Endothelial cell (in vitro differentiated cells): ENCODE data around the gene TET1. TPM values are rescaled to one million over a fixed set of nuclear protein-coding genes. Genes with fewer than 3 reads are reported as not detected.
"Not testable (repeated sequence)": the region's sequence is repeated elsewhere in the genome, so short reads cannot be mapped to it uniquely, and the experiment has no call there.

Experiments
- DNase-seq: peaks from one replicate; pipeline ENCODE4 v3.0.0; 2021; ENCODE audit warnings: low spot score
- H3K27ac Mint-ChIP-seq: one replicate; pipeline ENCODE4 v1.8.0; 2021; ENCODE audit warnings: mixed read lengths, inconsistent platforms; ENCODE audit not compliant: unreplicated experiment
- H3K27me3 Mint-ChIP-seq: one replicate; pipeline ENCODE4 v1.8.0; 2021; ENCODE audit warnings: mild to moderate bottlenecking, moderate library complexity, mixed read lengths, inconsistent platforms; ENCODE audit not compliant: unreplicated experiment
- H3K36me3 Mint-ChIP-seq: one replicate; pipeline ENCODE4 v1.8.0; 2021; ENCODE audit warnings: mild to moderate bottlenecking, low read depth, mixed read lengths, inconsistent platforms; ENCODE audit not compliant: unreplicated experiment
- H3K4me1 Mint-ChIP-seq: one replicate; pipeline ENCODE4 v1.8.0; 2021; ENCODE audit warnings: mild to moderate bottlenecking, mixed read lengths, inconsistent platforms; ENCODE audit not compliant: unreplicated experiment
- H3K4me3 Mint-ChIP-seq: one replicate; pipeline ENCODE4 v1.8.0; 2021; ENCODE audit warnings: mild to moderate bottlenecking, mixed read lengths, inconsistent platforms; ENCODE audit not compliant: unreplicated experiment
- H3K9me3 Mint-ChIP-seq: one replicate; pipeline ENCODE4 v1.8.0; 2021; ENCODE audit warnings: mixed read lengths, inconsistent platforms; ENCODE audit not compliant: unreplicated experiment
- total RNA-seq: library from RNA; stranded (reverse); fragmentation: NEBNext Ultra II Directional; extraction: Animal tissue kit (Norgen Biotek cat#: 25700); gene quantifications from one replicate; pipeline ENCODE4 v1.2.1, GENCODE V29; 2021; ENCODE audit not compliant: unreplicated experiment
- TF ChIP-seq, protein P1 (sequence below): fragments of 200-600 bp; sonication (generic); IDR thresholded peaks from one replicate; pipeline ENCODE4 v1.5.0; 2021; ENCODE audit warnings: antibody characterized with exemption; ENCODE audit not compliant: unreplicated experiment

TET1 gene
- total RNA-seq, 1 donor from 2014 or later = 20.3 TPM

DNA sequence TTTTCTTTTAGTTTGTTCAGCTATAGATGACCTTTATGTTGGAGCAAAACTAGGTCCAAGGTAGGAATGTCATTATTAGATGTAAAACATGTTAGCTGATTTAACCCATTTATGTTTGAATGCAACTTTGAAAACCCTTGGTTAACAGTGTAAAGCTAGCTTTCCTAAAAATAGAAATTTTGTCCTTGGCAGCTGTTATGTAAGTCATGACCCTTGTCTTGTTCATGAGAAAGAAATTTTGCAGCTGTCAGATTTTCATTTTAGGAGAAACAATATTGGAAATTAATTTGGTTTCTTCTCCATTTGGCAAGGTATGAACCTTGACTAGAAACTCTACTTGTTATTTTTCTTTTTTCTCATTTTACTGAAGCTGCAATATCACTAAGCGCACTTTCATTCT is 137.0 kb downstream of the TET1 start:
- DNase-seq = no peak
- Mint-ChIP-seq H3K27me3 (peaks cover 1% of the 10 kb centered on the region), H3K4me1 (no peaks in the 10 kb centered on the region), H3K4me3 (no peak overlapping the region), H3K27ac (no peak overlapping the region), H3K9me3 (no peaks in the 10 kb centered on the region), H3K36me3 (no peaks in the 10 kb centered on the region)
- TF ChIP-seq, protein P1, sequence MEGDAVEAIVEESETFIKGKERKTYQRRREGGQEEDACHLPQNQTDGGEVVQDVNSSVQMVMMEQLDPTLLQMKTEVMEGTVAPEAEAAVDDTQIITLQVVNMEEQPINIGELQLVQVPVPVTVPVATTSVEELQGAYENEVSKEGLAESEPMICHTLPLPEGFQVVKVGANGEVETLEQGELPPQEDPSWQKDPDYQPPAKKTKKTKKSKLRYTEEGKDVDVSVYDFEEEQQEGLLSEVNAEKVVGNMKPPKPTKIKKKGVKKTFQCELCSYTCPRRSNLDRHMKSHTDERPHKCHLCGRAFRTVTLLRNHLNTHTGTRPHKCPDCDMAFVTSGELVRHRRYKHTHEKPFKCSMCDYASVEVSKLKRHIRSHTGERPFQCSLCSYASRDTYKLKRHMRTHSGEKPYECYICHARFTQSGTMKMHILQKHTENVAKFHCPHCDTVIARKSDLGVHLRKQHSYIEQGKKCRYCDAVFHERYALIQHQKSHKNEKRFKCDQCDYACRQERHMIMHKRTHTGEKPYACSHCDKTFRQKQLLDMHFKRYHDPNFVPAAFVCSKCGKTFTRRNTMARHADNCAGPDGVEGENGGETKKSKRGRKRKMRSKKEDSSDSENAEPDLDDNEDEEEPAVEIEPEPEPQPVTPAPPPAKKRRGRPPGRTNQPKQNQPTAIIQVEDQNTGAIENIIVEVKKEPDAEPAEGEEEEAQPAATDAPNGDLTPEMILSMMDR = no peak

DNA sequence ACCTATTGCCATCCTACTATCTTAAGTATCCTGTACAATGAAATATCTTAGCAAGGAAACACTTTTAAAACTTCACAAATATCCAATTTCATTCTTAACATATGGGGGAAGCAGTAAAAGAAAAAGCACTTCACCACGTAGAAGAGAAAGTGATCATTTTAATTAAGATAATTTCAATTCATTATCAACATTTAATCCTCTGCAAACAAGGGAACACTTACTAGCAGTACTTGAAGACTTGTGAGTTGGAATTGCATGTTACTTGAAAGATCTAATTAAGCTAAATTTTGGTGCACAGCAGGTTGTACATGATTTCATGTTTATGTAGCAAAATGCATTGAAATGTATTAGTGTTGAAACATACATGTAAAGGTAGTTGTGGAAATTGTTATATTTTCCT is 140.1 kb downstream of the TET1 start:
- no peak overlapping the region for H3K27ac Mint-ChIP-seq
- H3K4me1 Mint-ChIP-seq = no peaks in the 10 kb centered on the region

DNA sequence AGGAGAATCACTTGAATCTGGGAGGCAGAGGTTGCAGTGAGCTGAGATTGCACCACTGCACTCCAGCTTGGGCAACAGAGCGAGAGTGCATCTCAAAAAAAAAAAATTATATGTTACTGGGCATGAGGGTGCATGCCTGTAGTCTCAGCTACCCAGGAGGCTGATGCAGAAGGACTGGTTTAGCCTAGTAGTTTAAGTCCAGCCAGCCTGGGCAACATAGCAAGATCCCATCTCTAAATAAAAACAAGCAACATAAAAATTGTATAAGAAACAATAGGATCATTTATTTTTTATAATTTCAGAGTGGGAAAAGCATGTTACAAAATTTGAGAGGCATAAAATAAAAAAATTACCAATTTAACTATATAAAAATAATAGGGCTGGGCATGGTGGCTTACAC is 145.4 kb downstream of the TET1 start:
- no peaks in the 10 kb centered on the region for H3K27me3 Mint-ChIP-seq
- no peak for DNase-seq
- no peaks in the 10 kb centered on the region for H3K4me1 Mint-ChIP-seq
- H3K36me3 Mint-ChIP-seq = no peaks in the 10 kb centered on the region
- H3K27ac Mint-ChIP-seq = no peak overlapping the region
- TF ChIP-seq, protein P1 = no peak
- H3K4me3 Mint-ChIP-seq = no peak overlapping the region
- H3K9me3 Mint-ChIP-seq = no peaks in the 10 kb centered on the region

More for the DNA sequence above, 140.1 kb downstream of the TET1 start:
- H3K36me3 Mint-ChIP-seq = no peaks in the 10 kb centered on the region
- no peaks in the 10 kb centered on the region for H3K9me3 Mint-ChIP-seq
- H3K4me3 Mint-ChIP-seq = no peak overlapping the region
- no peaks in the 10 kb centered on the region for H3K27me3 Mint-ChIP-seq
- TF ChIP-seq, protein P1 = no peak
- no peak for DNase-seq

DNA sequence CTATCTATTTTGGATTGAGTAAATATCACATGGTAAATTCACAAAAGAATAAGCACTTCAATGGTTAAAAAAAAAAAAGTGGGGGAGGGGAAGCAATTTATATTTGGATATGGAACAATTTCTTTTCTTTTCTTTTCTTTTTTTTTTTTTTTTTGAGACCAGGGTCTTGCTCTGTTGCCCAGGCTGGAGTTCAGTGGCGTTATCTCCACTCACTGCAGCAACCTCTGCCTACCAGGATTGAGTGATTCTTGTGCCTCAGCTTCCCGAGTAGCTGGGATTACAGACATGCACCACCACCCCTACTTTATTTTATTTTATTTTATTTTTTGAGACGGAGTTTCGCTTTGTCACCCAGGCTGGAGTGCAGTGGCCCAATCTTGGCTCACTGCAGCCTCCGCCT is 148.8 kb downstream of the TET1 start:
- not testable (repeated sequence) for H3K9me3 Mint-ChIP-seq, H3K27ac Mint-ChIP-seq, DNase-seq, H3K4me3 Mint-ChIP-seq, H3K4me1 Mint-ChIP-seq, H3K36me3 Mint-ChIP-seq, H3K27me3 Mint-ChIP-seq

DNA sequence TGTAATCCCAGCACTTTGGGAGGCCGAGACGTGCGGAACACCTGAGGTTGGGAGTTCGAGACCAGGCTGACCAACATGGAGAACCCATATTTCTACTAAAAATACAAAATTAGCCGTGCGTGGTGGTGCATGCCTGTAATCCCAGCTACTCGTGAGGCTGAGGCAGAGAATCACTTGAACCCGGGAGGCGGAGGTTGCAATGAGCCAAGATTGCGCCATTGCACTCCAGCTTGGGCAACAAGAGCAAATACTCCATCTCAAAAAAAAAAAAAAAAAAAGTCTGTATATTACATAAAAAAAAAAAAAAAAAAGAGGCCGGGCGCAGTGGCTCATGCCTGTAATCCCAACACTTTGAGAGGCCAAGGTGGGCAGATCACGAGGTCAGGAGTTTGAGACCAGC is 152.9 kb downstream of the TET1 start:
- H3K4me3 Mint-ChIP-seq, H3K9me3 Mint-ChIP-seq, H3K36me3 Mint-ChIP-seq, H3K27ac Mint-ChIP-seq, DNase-seq, H3K4me1 Mint-ChIP-seq, H3K27me3 Mint-ChIP-seq: not testable (repeated sequence)

DNA sequence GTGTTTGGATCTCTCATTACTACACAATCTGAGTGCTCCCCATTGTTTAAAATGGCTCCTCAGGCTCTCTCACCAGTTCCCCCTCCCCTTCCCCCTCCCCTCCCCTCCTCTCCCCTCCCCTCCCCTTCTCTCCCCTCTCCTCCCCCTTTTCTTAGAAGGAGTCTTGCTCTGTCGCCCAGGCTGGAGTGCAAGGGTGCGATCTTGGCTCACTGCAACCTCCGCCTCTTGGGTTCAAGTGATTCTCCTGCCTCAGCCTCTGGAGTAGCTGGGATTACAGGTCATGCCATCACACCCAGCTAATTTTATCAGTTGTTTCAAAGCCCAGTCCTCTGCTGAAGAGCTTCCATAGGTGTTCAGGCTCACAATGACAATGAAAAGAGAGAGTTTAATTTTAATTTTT is 157.3 kb downstream of the TET1 start:
- no peak for DNase-seq
- TF ChIP-seq, protein P1 = no peak
- Mint-ChIP-seq H3K27ac (no peak overlapping the region), H3K27me3 (peaks cover 5% of the 10 kb centered on the region), H3K36me3 (peaks cover 11% of the 10 kb centered on the region), H3K4me1 (peaks cover 5% of the 10 kb centered on the region), H3K9me3 (no peaks in the 10 kb centered on the region), H3K4me3 (no peak overlapping the region)
